Measurements from ENCODE around the gene CT47A1. TPM values are rescaled to one million over a fixed set of nuclear protein-coding genes. Genes with fewer than 3 reads are reported as not detected.

CT47A1 gene
- total RNA-seq, 1 experiment from 2014 or later, result not detected

DNA sequence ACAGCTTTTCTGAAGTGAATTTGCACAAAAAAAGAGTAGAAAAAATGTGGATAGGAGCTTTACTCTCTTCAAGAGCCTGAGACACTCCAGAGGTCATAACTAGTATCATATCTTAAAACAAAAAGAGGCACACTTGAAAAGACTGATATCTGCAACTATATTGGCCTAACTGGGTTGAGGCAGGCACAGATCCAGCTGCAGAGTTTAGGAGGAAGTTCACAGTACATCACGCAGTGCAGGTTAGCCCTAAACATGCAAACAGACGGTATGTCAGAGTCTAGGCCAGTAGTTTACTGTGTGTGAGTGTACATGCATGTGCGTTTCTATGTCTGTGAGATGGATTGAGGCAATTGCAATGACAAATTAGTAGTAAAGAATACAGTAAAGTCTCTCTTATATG lies 24.2 kb upstream of the CT47A1 start:
- no peak for DNase-seq
- ChIA-PET POLR2A (ENCODE audit: unreplicated experiment) (no interaction called here), CTCF (no interaction called here)
- no peaks in the 10 kb centered on the region for H4K20me1 ChIP-seq (ENCODE audit: insufficient read depth)
- no peak overlapping the region for H3K4me3 ChIP-seq
- H3K4me1 ChIP-seq (replicated peaks; ENCODE audit: insufficient read depth), result no peaks in the 10 kb centered on the region
- TF ChIP-seq, protein P1, sequence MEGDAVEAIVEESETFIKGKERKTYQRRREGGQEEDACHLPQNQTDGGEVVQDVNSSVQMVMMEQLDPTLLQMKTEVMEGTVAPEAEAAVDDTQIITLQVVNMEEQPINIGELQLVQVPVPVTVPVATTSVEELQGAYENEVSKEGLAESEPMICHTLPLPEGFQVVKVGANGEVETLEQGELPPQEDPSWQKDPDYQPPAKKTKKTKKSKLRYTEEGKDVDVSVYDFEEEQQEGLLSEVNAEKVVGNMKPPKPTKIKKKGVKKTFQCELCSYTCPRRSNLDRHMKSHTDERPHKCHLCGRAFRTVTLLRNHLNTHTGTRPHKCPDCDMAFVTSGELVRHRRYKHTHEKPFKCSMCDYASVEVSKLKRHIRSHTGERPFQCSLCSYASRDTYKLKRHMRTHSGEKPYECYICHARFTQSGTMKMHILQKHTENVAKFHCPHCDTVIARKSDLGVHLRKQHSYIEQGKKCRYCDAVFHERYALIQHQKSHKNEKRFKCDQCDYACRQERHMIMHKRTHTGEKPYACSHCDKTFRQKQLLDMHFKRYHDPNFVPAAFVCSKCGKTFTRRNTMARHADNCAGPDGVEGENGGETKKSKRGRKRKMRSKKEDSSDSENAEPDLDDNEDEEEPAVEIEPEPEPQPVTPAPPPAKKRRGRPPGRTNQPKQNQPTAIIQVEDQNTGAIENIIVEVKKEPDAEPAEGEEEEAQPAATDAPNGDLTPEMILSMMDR (conservative IDR thresholded peaks at IDR 0.05), result no peak
- TF ChIP-seq EZH2 (IDR thresholded peaks at IDR 0.05; ENCODE audit: low read depth), result no peak
- no peak overlapping the region for H2AFZ ChIP-seq
- H3F3A ChIP-seq (ENCODE audit: insufficient read depth, low read depth), result no peaks in the 10 kb centered on the region
- H3K9me2 ChIP-seq (ENCODE audit: insufficient read depth), result no peaks in the 10 kb centered on the region; the same call in 1 of the 2 replicates
- intact Hi-C loops (cut with micrococcal nuclease; ENCODE audit: unreplicated experiment), result no loop called here
- H3K27ac ChIP-seq, result no peak overlapping the region
- no peaks in the 10 kb centered on the region for H3K9me3 ChIP-seq (ENCODE audit: insufficient read depth, low read depth)
- no TSS peak for BruUV-seq (replicated peaks)
- H3K4me2 ChIP-seq, result no peak overlapping the region
- H3K79me2 ChIP-seq (ENCODE audit: low read depth), result no peaks in the 10 kb centered on the region
- no peaks in the 10 kb centered on the region for H3K27me3 ChIP-seq (ENCODE audit: insufficient read depth, low read depth)
- H3K36me3 ChIP-seq (ENCODE audit: low read depth), result no peaks in the 10 kb centered on the region

DNA sequence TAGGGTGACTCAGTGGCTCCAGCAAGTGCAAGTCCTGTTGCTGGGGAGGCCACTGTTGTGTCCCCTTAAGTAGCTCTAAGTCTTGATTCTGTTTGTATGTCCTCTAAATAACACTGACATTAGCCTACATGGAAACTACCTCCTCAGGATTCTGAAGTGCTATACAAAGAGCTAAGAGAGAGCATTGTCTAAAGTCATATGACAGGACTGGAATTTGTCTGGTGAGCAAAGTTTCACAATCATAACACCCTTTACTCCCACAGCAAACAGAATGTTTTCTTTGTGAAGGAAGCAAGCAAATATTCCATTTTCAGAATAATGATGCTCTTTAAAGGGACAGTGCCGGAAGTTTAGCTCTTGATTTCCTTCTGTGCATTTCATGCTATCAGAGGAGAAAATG lies 23.4 kb upstream of the CT47A1 start:
- ChIA-PET CTCF (no interaction called here), POLR2A (ENCODE audit: unreplicated experiment) (no interaction called here)
- Histone ChIP-seq H3K79me2 (ENCODE audit: low read depth) (no peaks in the 10 kb centered on the region), H3K4me1 (replicated peaks; ENCODE audit: insufficient read depth) (no peaks in the 10 kb centered on the region), H3K9me2 (ENCODE audit: insufficient read depth) (no peaks in the 10 kb centered on the region; the same call in 1 of the 2 replicates), H3K36me3 (ENCODE audit: low read depth) (no peaks in the 10 kb centered on the region), H3K9me3 (ENCODE audit: insufficient read depth, low read depth) (no peaks in the 10 kb centered on the region), H3K27me3 (ENCODE audit: insufficient read depth, low read depth) (no peaks in the 10 kb centered on the region), H3K27ac (no peak overlapping the region), H3K4me3 (no peak overlapping the region), H3F3A (ENCODE audit: insufficient read depth, low read depth) (no peaks in the 10 kb centered on the region), H2AFZ (no peak overlapping the region), H4K20me1 (ENCODE audit: insufficient read depth) (no peaks in the 10 kb centered on the region), H3K4me2 (no peak overlapping the region)
- no peak for DNase-seq
- no TSS peak for BruUV-seq (replicated peaks)
- TF ChIP-seq, protein P1 (conservative IDR thresholded peaks at IDR 0.05), result no peak
- TF ChIP-seq EZH2 (IDR thresholded peaks at IDR 0.05; ENCODE audit: low read depth), result no peak
- intact Hi-C loops (cut with micrococcal nuclease; ENCODE audit: unreplicated experiment), result no loop called here

DNA sequence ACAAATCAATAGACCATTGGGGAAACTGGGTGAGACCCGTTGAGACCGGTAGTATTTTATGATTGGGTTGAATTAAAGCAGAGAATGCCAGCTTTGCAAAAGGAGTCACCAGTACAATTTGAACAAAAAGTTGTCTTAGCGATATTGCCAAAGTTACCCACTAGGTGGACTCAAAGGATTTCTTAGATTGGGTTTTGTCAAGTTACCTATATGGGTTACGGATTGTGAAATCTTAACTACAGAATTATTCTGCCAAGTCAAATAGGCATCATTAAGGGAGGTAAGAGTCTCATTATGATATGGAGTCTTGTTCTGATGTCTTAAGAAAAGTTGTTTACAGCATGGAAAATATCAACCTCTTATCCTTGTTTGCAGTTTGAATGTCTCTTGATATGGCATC lies 15.0 kb upstream of the CT47A1 start:
- Histone ChIP-seq H2AFZ (no peak overlapping the region), H3K9me2 (ENCODE audit: insufficient read depth) (no peaks in the 10 kb centered on the region), H4K20me1 (ENCODE audit: insufficient read depth) (0 out of 2 replicates have a peak, but pooled peaks cover 5% of the 10 kb centered on the region), H3K4me3 (no peak overlapping the region), H3K27me3 (ENCODE audit: insufficient read depth, low read depth) (no peaks in the 10 kb centered on the region), H3K79me2 (ENCODE audit: low read depth) (no peaks in the 10 kb centered on the region), H3K9me3 (ENCODE audit: insufficient read depth, low read depth) (no peaks in the 10 kb centered on the region), H3F3A (ENCODE audit: insufficient read depth, low read depth) (no peaks in the 10 kb centered on the region), H3K4me1 (replicated peaks; ENCODE audit: insufficient read depth) (no peaks in the 10 kb centered on the region), H3K27ac (no peak overlapping the region), H3K36me3 (ENCODE audit: low read depth) (no peaks in the 10 kb centered on the region), H3K4me2 (no peak overlapping the region)
- POLR2A ChIA-PET (ENCODE audit: unreplicated experiment), result no interaction called here
- peak in 1 of 2 experiments; percentile 45 for DNase-seq
- BruUV-seq (replicated peaks), result no TSS peak
- no peak for TF ChIP-seq EZH2 (IDR thresholded peaks at IDR 0.05; ENCODE audit: low read depth)
- TF ChIP-seq, protein P1 (conservative IDR thresholded peaks at IDR 0.05), result peak; percentile 59
- intact Hi-C loops (cut with micrococcal nuclease; ENCODE audit: unreplicated experiment), result no loop called here
- CTCF ChIA-PET, result no interaction called here
